ENCODE measurements around the gene HECTD4.

The HECTD4 gene

GRCh38 chr12:112166051-112167015 lies 215.9 kb downstream of the HECTD4 start:
- TF ChIP-seq FOXA1 (IDR thresholded peaks at IDR 0.05): no peak
- no peak for TF ChIP-seq BHLHE40 (IDR thresholded peaks at IDR 0.05; ENCODE audit: borderline replicate concordance)
- TF ChIP-seq SP1 (IDR thresholded peaks at IDR 0.05): no peak
- ChIA-PET CTCF (no interaction called here), POLR2A (no interaction called here)
- no peak for DNase-seq (ENCODE audit: extremely low spot score)

GRCh38 chr12:112165624-112166023 lies 216.6 kb downstream of the HECTD4 start:
- TF ChIP-seq FOXA1 (IDR thresholded peaks at IDR 0.05): no peak
- no peak for TF ChIP-seq LEF1 (IDR thresholded peaks at IDR 0.05; ENCODE audit: borderline replicate concordance)
- TF ChIP-seq CTBP1 (IDR thresholded peaks at IDR 0.05; ENCODE audit: borderline replicate concordance): no peak
- no peak for TF ChIP-seq BHLHE40 (IDR thresholded peaks at IDR 0.05; ENCODE audit: borderline replicate concordance)
- TF ChIP-seq HDGF (IDR thresholded peaks at IDR 0.05; ENCODE audit: borderline replicate concordance): no peak
- no peak for TF ChIP-seq L3MBTL2 (conservative IDR thresholded peaks at IDR 0.05)
- no peak for TF ChIP-seq SUZ12 (IDR thresholded peaks at IDR 0.05)
- no peak for TF ChIP-seq FOXK2 (IDR thresholded peaks at IDR 0.05)
- no peak for TF ChIP-seq ARNT (IDR thresholded peaks at IDR 0.05)
- no peak for TF ChIP-seq ELF4 (IDR thresholded peaks at IDR 0.05)
- TF ChIP-seq PKNOX1 (IDR thresholded peaks at IDR 0.05): no peak
- no peak for TF ChIP-seq TARDBP (IDR thresholded peaks at IDR 0.05)
- TF ChIP-seq FOXM1 (IDR thresholded peaks at IDR 0.05; ENCODE audit: borderline replicate concordance): no peak
- no peak for TF ChIP-seq ZNF384 (IDR thresholded peaks at IDR 0.05)
- ChIA-PET CTCF (no interaction called here), POLR2A (no interaction called here)
- DNase-seq (ENCODE audit: extremely low spot score): no peak

GRCh38 chr12:112164011-112164660 lies 218.1 kb downstream of the HECTD4 start:
- ChIA-PET POLR2A (interaction anchor here (1.0 kb wide), 1 partner anchor 38 kb away, joined by 3 read pairs; no protein-coding TSS in a partner anchor), CTCF (no interaction called here)
- no peak for DNase-seq (ENCODE audit: extremely low spot score)
- TF ChIP-seq ELF4 (IDR thresholded peaks at IDR 0.05): no peak
- no peak for TF ChIP-seq FOXM1 (IDR thresholded peaks at IDR 0.05; ENCODE audit: borderline replicate concordance)
- no peak for TF ChIP-seq LEF1 (IDR thresholded peaks at IDR 0.05; ENCODE audit: borderline replicate concordance)
- TF ChIP-seq NFRKB (IDR thresholded peaks at IDR 0.05): no peak
- TF ChIP-seq BHLHE40 (IDR thresholded peaks at IDR 0.05; ENCODE audit: borderline replicate concordance): no peak
- no peak for TF ChIP-seq FOXK2 (IDR thresholded peaks at IDR 0.05)
- no peak for TF ChIP-seq SUZ12 (IDR thresholded peaks at IDR 0.05)
- no peak for TF ChIP-seq HDGF (IDR thresholded peaks at IDR 0.05; ENCODE audit: borderline replicate concordance)
- TF ChIP-seq FOXA1 (IDR thresholded peaks at IDR 0.05): no peak

GRCh38 chr12:112163471-112163991 lies 218.7 kb downstream of the HECTD4 start:
- POLR2A ChIA-PET: interaction anchor here (1.0 kb wide), 1 partner anchor 37 kb away, joined by 3 read pairs; no protein-coding TSS in a partner anchor
- DNase-seq (ENCODE audit: extremely low spot score): no peak
- TF ChIP-seq PKNOX1 (IDR thresholded peaks at IDR 0.05): no peak
- TF ChIP-seq SUZ12 (IDR thresholded peaks at IDR 0.05): no peak
- no peak for TF ChIP-seq FOXA1 (IDR thresholded peaks at IDR 0.05)
- no peak for TF ChIP-seq BHLHE40 (IDR thresholded peaks at IDR 0.05; ENCODE audit: borderline replicate concordance)
- TF ChIP-seq CTBP1 (IDR thresholded peaks at IDR 0.05; ENCODE audit: borderline replicate concordance): no peak
- TF ChIP-seq HDGF (IDR thresholded peaks at IDR 0.05; ENCODE audit: borderline replicate concordance): no peak
- no peak for TF ChIP-seq NFRKB (IDR thresholded peaks at IDR 0.05)
- no peak for TF ChIP-seq ZNF384 (IDR thresholded peaks at IDR 0.05)
- no peak for TF ChIP-seq L3MBTL2 (conservative IDR thresholded peaks at IDR 0.05)
- no peak for TF ChIP-seq ARNT (IDR thresholded peaks at IDR 0.05)
- no peak for TF ChIP-seq FOXM1 (IDR thresholded peaks at IDR 0.05; ENCODE audit: borderline replicate concordance)
- TF ChIP-seq LEF1 (IDR thresholded peaks at IDR 0.05; ENCODE audit: borderline replicate concordance): no peak
- TF ChIP-seq FOXK2 (IDR thresholded peaks at IDR 0.05): no peak
- no peak for TF ChIP-seq SP1 (IDR thresholded peaks at IDR 0.05)
- CTCF ChIA-PET: no interaction called here

GRCh38 chr12:112163056-112163455 lies 219.2 kb downstream of the HECTD4 start:
- DNase-seq (ENCODE audit: extremely low spot score): no peak
- ChIA-PET CTCF (no interaction called here), POLR2A (interaction anchor here (1.0 kb wide), 1 partner anchor 36 kb away, joined by 3 read pairs; no protein-coding TSS in a partner anchor)
- no peak for TF ChIP-seq FOXA1 (IDR thresholded peaks at IDR 0.05)

GRCh38 chr12:112162241-112162790 lies 219.9 kb downstream of the HECTD4 start:
- TF ChIP-seq FOXA1 (IDR thresholded peaks at IDR 0.05): no peak
- TF ChIP-seq FOXK2 (IDR thresholded peaks at IDR 0.05): no peak
- no peak for TF ChIP-seq NFRKB (IDR thresholded peaks at IDR 0.05)
- TF ChIP-seq CTBP1 (IDR thresholded peaks at IDR 0.05; ENCODE audit: borderline replicate concordance): no peak
- TF ChIP-seq TARDBP (IDR thresholded peaks at IDR 0.05): no peak
- TF ChIP-seq HDGF (IDR thresholded peaks at IDR 0.05; ENCODE audit: borderline replicate concordance): no peak
- TF ChIP-seq FOXM1 (IDR thresholded peaks at IDR 0.05; ENCODE audit: borderline replicate concordance): no peak
- TF ChIP-seq SUZ12 (IDR thresholded peaks at IDR 0.05): no peak
- TF ChIP-seq ARNT (IDR thresholded peaks at IDR 0.05): no peak
- no peak for TF ChIP-seq BHLHE40 (IDR thresholded peaks at IDR 0.05; ENCODE audit: borderline replicate concordance)
- no peak for TF ChIP-seq ZNF384 (IDR thresholded peaks at IDR 0.05)
- no peak for TF ChIP-seq PKNOX1 (IDR thresholded peaks at IDR 0.05)
- no peak for TF ChIP-seq LEF1 (IDR thresholded peaks at IDR 0.05; ENCODE audit: borderline replicate concordance)
- ChIA-PET POLR2A (no interaction called here), CTCF (no interaction called here)
- DNase-seq (ENCODE audit: extremely low spot score): no peak

All from HEK293T (cell line).